Measurements from ENCODE around the gene HEYL.

Gene HEYL

GRCh38 chr1:39666772-39667171, 27.3 kb upstream of the HEYL start:
- Histone ChIP-seq H3K4me2 (ENCODE audit: low read length) (no peak overlapping the region), H3K27me3 (ENCODE audit: control insufficient read depth, low read length) (peaks cover 18% of the 10 kb centered on the region), H3K36me3 (ENCODE audit: control insufficient read depth, low read length) (no peaks in the 10 kb centered on the region), H3K9me2 (replicated peaks; ENCODE audit: control insufficient read depth, low read length) (no peaks in the 10 kb centered on the region), H4K20me1 (ENCODE audit: control insufficient read depth, insufficient read depth, low read depth, low read length) (no peaks in the 10 kb centered on the region), H3K79me2 (ENCODE audit: control insufficient read depth, low read length) (no peaks in the 10 kb centered on the region), H3F3A (ENCODE audit: control insufficient read depth, insufficient read depth) (no peaks in the 10 kb centered on the region), H3K27ac (ENCODE audit: low read depth, low read length) (no peak overlapping the region), H3K4me3 (ENCODE audit: low read length) (no peak overlapping the region), H3K4me1 (ENCODE audit: control insufficient read depth, low read length) (no peaks in the 10 kb centered on the region), H3K9me3 (ENCODE audit: control insufficient read depth, insufficient read depth, low read length) (no peaks in the 10 kb centered on the region)
- no peak for TF ChIP-seq EZH2phosphoT487 (IDR thresholded peaks at IDR 0.05; ENCODE audit: borderline replicate concordance, low read length)
- TF ChIP-seq, protein P1, sequence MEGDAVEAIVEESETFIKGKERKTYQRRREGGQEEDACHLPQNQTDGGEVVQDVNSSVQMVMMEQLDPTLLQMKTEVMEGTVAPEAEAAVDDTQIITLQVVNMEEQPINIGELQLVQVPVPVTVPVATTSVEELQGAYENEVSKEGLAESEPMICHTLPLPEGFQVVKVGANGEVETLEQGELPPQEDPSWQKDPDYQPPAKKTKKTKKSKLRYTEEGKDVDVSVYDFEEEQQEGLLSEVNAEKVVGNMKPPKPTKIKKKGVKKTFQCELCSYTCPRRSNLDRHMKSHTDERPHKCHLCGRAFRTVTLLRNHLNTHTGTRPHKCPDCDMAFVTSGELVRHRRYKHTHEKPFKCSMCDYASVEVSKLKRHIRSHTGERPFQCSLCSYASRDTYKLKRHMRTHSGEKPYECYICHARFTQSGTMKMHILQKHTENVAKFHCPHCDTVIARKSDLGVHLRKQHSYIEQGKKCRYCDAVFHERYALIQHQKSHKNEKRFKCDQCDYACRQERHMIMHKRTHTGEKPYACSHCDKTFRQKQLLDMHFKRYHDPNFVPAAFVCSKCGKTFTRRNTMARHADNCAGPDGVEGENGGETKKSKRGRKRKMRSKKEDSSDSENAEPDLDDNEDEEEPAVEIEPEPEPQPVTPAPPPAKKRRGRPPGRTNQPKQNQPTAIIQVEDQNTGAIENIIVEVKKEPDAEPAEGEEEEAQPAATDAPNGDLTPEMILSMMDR (IDR thresholded peaks at IDR 0.05; ENCODE audit: low read depth, low read length, poor library complexity, severe bottlenecking): no peak

DNA sequence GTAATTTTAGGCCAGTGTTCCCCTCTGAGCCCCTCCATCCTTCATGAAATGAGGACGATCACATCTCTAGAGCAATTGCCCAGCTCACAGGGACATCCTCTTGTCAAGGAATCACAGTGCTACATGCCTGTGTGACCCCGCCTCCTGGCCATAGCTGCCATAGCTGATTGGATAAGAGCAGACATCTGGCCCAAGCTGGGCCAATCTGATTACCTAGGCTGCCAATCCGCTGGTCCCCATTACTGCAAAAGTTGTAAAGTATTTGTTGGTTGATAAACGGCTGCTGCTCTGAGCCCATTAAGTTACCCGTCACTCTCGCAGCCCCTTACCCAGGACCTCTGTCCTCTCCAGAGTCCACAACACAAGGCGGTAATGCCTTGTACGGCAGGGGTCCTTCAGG, 24.1 kb upstream of the HEYL start:
- no peak overlapping the region for H3K27ac ChIP-seq (ENCODE audit: low read depth, low read length)
- TF ChIP-seq, protein P1 (IDR thresholded peaks at IDR 0.05; ENCODE audit: low read depth, low read length, poor library complexity, severe bottlenecking): no peak
- no peak for TF ChIP-seq EZH2phosphoT487 (IDR thresholded peaks at IDR 0.05; ENCODE audit: borderline replicate concordance, low read length)
- H3K4me3 ChIP-seq (ENCODE audit: low read length): no peak overlapping the region
- no peaks in the 10 kb centered on the region for H3K9me2 ChIP-seq (replicated peaks; ENCODE audit: control insufficient read depth, low read length)
- H3K36me3 ChIP-seq (ENCODE audit: control insufficient read depth, low read length): no peaks in the 10 kb centered on the region
- no peaks in the 10 kb centered on the region for H3K79me2 ChIP-seq (ENCODE audit: control insufficient read depth, low read length)
- no peaks in the 10 kb centered on the region for H3F3A ChIP-seq (ENCODE audit: control insufficient read depth, insufficient read depth)
- no peaks in the 10 kb centered on the region for H3K9me3 ChIP-seq (ENCODE audit: control insufficient read depth, insufficient read depth, low read length)
- no peaks in the 10 kb centered on the region for H3K4me1 ChIP-seq (ENCODE audit: control insufficient read depth, low read length)
- H4K20me1 ChIP-seq (ENCODE audit: control insufficient read depth, insufficient read depth, low read depth, low read length): no peaks in the 10 kb centered on the region
- H3K4me2 ChIP-seq (ENCODE audit: low read length): no peak overlapping the region
- H3K27me3 ChIP-seq (ENCODE audit: control insufficient read depth, low read length): peaks cover 6% of the 10 kb centered on the region

DNA sequence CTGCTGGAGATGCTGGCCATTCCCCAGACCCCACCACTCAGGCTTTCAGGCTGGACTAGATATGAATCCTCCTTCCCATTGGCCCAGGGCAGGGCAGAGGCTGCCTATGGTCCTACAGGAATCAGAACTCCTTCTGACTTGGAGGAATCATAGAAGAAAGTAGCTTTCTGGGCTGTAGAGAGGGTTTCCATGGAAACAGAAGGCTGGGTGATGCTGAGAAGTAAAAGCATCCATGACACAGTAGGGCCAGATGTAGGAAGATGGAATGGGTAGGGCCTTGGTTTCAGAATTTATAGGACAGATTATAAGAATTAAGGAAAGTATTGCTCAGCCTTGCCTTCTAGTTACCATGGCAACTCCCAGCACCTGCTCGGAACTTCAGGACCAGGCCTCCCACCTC, 23.4 kb upstream of the HEYL start:
- TF ChIP-seq, protein P1 (IDR thresholded peaks at IDR 0.05; ENCODE audit: low read depth, low read length, poor library complexity, severe bottlenecking): no peak
- no peak for TF ChIP-seq EZH2phosphoT487 (IDR thresholded peaks at IDR 0.05; ENCODE audit: borderline replicate concordance, low read length)
- H3K9me2 ChIP-seq (replicated peaks; ENCODE audit: control insufficient read depth, low read length): no peaks in the 10 kb centered on the region
- H3F3A ChIP-seq (ENCODE audit: control insufficient read depth, insufficient read depth): no peaks in the 10 kb centered on the region
- H4K20me1 ChIP-seq (ENCODE audit: control insufficient read depth, insufficient read depth, low read depth, low read length): no peaks in the 10 kb centered on the region
- peaks cover 6% of the 10 kb centered on the region for H3K27me3 ChIP-seq (ENCODE audit: control insufficient read depth, low read length)
- no peak overlapping the region for H3K27ac ChIP-seq (ENCODE audit: low read depth, low read length)
- H3K36me3 ChIP-seq (ENCODE audit: control insufficient read depth, low read length): no peaks in the 10 kb centered on the region
- H3K4me2 ChIP-seq (ENCODE audit: low read length): no peak overlapping the region
- no peaks in the 10 kb centered on the region for H3K79me2 ChIP-seq (ENCODE audit: control insufficient read depth, low read length)
- no peaks in the 10 kb centered on the region for H3K9me3 ChIP-seq (ENCODE audit: control insufficient read depth, insufficient read depth, low read length)
- no peak overlapping the region for H3K4me3 ChIP-seq (ENCODE audit: low read length)
- peaks cover 4% of the 10 kb centered on the region for H3K4me1 ChIP-seq (ENCODE audit: control insufficient read depth, low read length)

DNA sequence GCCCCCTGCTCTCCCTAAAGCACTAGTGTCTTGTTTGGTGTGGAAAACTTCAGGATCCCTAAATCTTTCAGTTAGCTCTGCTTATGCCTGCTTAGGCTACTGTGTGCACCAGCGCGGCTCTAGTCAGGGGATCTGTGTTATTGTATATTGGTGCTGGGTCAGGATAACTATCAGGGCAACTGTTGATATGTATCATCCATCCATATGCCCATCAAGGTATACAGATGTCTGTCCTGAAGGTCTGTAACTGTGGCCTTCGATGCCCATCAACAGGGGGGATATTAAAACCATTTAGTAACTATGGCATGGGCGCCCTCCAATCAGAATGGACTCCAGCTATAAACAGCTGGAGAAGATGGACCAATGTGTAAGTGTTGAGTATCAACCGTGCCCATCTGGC, 20.1 kb upstream of the HEYL start:
- H3K27me3 ChIP-seq (ENCODE audit: control insufficient read depth, low read length): peaks cover 5% of the 10 kb centered on the region; the same call in 1 of the 2 replicates
- H3F3A ChIP-seq (ENCODE audit: control insufficient read depth, insufficient read depth): no peaks in the 10 kb centered on the region
- H3K79me2 ChIP-seq (ENCODE audit: control insufficient read depth, low read length): no peaks in the 10 kb centered on the region

More for the DNA sequence above, 20.1 kb upstream of the HEYL start:
- TF ChIP-seq EZH2phosphoT487 (IDR thresholded peaks at IDR 0.05; ENCODE audit: borderline replicate concordance, low read length): no peak
- TF ChIP-seq, protein P1 (IDR thresholded peaks at IDR 0.05; ENCODE audit: low read depth, low read length, poor library complexity, severe bottlenecking): no peak
- H4K20me1 ChIP-seq (ENCODE audit: control insufficient read depth, insufficient read depth, low read depth, low read length): no peaks in the 10 kb centered on the region
- H3K9me3 ChIP-seq (ENCODE audit: control insufficient read depth, insufficient read depth, low read length): no peaks in the 10 kb centered on the region
- H3K36me3 ChIP-seq (ENCODE audit: control insufficient read depth, low read length): no peaks in the 10 kb centered on the region
- no peak overlapping the region for H3K27ac ChIP-seq (ENCODE audit: low read depth, low read length)
- no peak overlapping the region for H3K4me3 ChIP-seq (ENCODE audit: low read length)
- no peak overlapping the region for H3K4me2 ChIP-seq (ENCODE audit: low read length)
- H3K4me1 ChIP-seq (ENCODE audit: control insufficient read depth, low read length): peaks cover 6% of the 10 kb centered on the region
- no peaks in the 10 kb centered on the region for H3K9me2 ChIP-seq (replicated peaks; ENCODE audit: control insufficient read depth, low read length)
